ENCODE measurements around the gene POLD2.

DNA sequence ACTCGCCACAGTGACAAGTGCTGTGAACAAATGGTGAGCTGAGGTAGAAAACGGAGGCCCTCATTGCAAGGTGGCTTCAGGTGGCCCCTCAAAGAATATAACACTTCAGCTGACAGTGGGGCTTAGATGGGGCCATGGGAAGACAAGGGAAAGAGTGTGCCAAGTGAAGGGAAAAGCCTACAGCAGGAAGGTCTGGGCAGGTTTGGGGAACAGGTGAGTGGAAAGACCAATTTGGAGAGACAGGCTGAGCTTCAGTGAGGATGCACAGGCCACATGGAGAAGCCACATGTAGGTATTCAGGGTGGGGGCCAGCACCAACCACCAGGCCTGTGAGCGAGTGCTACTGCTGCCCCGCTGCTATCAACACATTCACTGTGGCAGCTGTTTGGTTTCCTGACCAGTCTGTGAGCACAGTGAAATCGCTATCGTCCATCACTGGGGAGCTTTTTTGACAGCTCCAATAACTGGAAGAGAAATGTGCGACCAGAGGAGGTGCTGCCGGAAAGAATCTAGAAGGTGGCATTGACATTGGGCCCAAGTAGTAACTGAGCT is 3.4 kb downstream of the POLD2 start:
- TF ChIP-seq CTCF (IDR thresholded peaks at IDR 0.05; ENCODE audit: insufficient read depth, low read length, poor library complexity, severe bottlenecking): no peak
- TF ChIP-seq EZH2phosphoT487 (conservative IDR thresholded peaks at IDR 0.05; ENCODE audit: low read length): no peak

Measured in SU-DHL-6 (cell line).